HEK293 (cell line): ENCODE data around the gene FAM8A1.

Experiments
- GFI1B ChIP-seq: fragments of 450-650 bp; formaldehyde crosslinking; IDR thresholded peaks from 2 replicates; pipeline ENCODE4 v1.5.1; 2016; ENCODE audit warnings: missing biosample characterization, missing genetic modification characterization
- HOXA7 ChIP-seq: sonication (generic); formaldehyde crosslinking; IDR thresholded peaks from 2 replicates; pipeline ENCODE4 v1.8.1; 2022; ENCODE audit warnings: missing genetic modification reagents, borderline replicate concordance
- HOXC10 ChIP-seq: sonication (generic); formaldehyde crosslinking; IDR thresholded peaks from 2 replicates; pipeline ENCODE4 v1.8.1; 2023; ENCODE audit warnings: mild to moderate bottlenecking, missing genetic modification reagents
- IKZF3 ChIP-seq: fragments of 450-650 bp; IDR thresholded peaks from 2 replicates; pipeline ENCODE4 v1.5.0; 2018; ENCODE audit warnings: missing biosample characterization, mild to moderate bottlenecking, missing genetic modification characterization, moderate library complexity
- KLF8 ChIP-seq: fragments of 450-650 bp; formaldehyde crosslinking; IDR thresholded peaks from 2 replicates; pipeline ENCODE4 v1.5.1; 2016; ENCODE audit warnings: missing biosample characterization, missing genetic modification characterization
- RBAK ChIP-seq: fragments of 450-650 bp; formaldehyde crosslinking; IDR thresholded peaks from 2 replicates; pipeline ENCODE4 v1.5.1; 2016; ENCODE audit warnings: missing biosample characterization, missing genetic modification characterization
- REPIN1 ChIP-seq: fragments of 450-650 bp; formaldehyde crosslinking; IDR thresholded peaks from 2 replicates; pipeline ENCODE4 v1.5.1; 2017; ENCODE audit warnings: missing biosample characterization, missing genetic modification characterization, low read depth
- TRIM28 ChIP-seq: IDR thresholded peaks from 2 replicates; pipeline ENCODE4 v1.6.1; 2011; ENCODE audit warnings: low read length, control low read depth, borderline replicate concordance
- YY1 ChIP-seq: fragments of 450-650 bp; formaldehyde crosslinking; IDR thresholded peaks from 2 replicates; pipeline ENCODE4 v1.5.1; 2018; ENCODE audit warnings: missing biosample characterization, missing genetic modification characterization
- ZBTB20 ChIP-seq: fragments of 450-650 bp; formaldehyde crosslinking; IDR thresholded peaks from 2 replicates; pipeline ENCODE4 v1.5.1; 2016; ENCODE audit warnings: missing biosample characterization, missing genetic modification characterization
- ZEB2 ChIP-seq: fragments of 450-650 bp; formaldehyde crosslinking; IDR thresholded peaks from 2 replicates; pipeline ENCODE4 v1.5.1; 2016; ENCODE audit warnings: missing biosample characterization, missing genetic modification characterization
- ZFP41 ChIP-seq: fragments of 450-650 bp; formaldehyde crosslinking; IDR thresholded peaks from 2 replicates; pipeline ENCODE4 v1.5.1; 2016; ENCODE audit warnings: missing biosample characterization, missing genetic modification characterization, borderline replicate concordance
- ZFP69B ChIP-seq: fragments of 450-650 bp; formaldehyde crosslinking; IDR thresholded peaks from 2 replicates; pipeline ENCODE4 v1.5.1; 2016; ENCODE audit warnings: missing biosample characterization, missing genetic modification characterization
- ZNF112 ChIP-seq: fragments of 450-650 bp; formaldehyde crosslinking; IDR thresholded peaks from 2 replicates; pipeline ENCODE4 v1.5.0; 2017; ENCODE audit warnings: missing biosample characterization, missing genetic modification characterization
- ZNF184 ChIP-seq: fragments of 450-650 bp; IDR thresholded peaks from 2 replicates; pipeline ENCODE4 v1.5.1; 2018; ENCODE audit warnings: missing biosample characterization, mild to moderate bottlenecking, missing genetic modification characterization
- ZNF2 ChIP-seq: fragments of 450-650 bp; formaldehyde crosslinking; IDR thresholded peaks from 2 replicates; pipeline ENCODE4 v1.5.1; 2016; ENCODE audit warnings: missing biosample characterization, missing genetic modification characterization
- ZNF302 ChIP-seq: fragments of 450-650 bp; formaldehyde crosslinking; IDR thresholded peaks from 2 replicates; pipeline ENCODE4 v1.5.1; 2016; ENCODE audit warnings: missing biosample characterization, missing genetic modification characterization, low read depth
- ZNF324 ChIP-seq: fragments of 450-650 bp; formaldehyde crosslinking; IDR thresholded peaks from 2 replicates; pipeline ENCODE4 v1.5.1; 2016; ENCODE audit warnings: missing biosample characterization, missing genetic modification characterization
- ZNF335 ChIP-seq: fragments of 450-650 bp; formaldehyde crosslinking; conservative IDR thresholded peaks from 2 replicates; pipeline ENCODE4 v1.5.1; 2016; ENCODE audit warnings: missing biosample characterization, missing genetic modification characterization
- ZNF404 ChIP-seq: fragments of 450-650 bp; formaldehyde crosslinking; IDR thresholded peaks from 2 replicates; pipeline ENCODE4 v1.5.1; 2017; ENCODE audit warnings: missing biosample characterization, missing genetic modification characterization
- ZNF416 ChIP-seq: fragments of 450-650 bp; formaldehyde crosslinking; IDR thresholded peaks from 2 replicates; pipeline ENCODE4 v1.5.1; 2016; ENCODE audit warnings: missing biosample characterization, missing genetic modification characterization
- ZNF423 ChIP-seq: fragments of 450-650 bp; formaldehyde crosslinking; IDR thresholded peaks from 2 replicates; pipeline ENCODE4 v1.5.1; 2016; ENCODE audit warnings: missing biosample characterization, missing genetic modification characterization
- ZNF585B ChIP-seq: fragments of 450-650 bp; formaldehyde crosslinking; IDR thresholded peaks from 2 replicates; pipeline ENCODE4 v1.5.1; 2016; ENCODE audit warnings: missing biosample characterization, missing genetic modification characterization
- ZNF610 ChIP-seq: fragments of 450-650 bp; formaldehyde crosslinking; IDR thresholded peaks from 2 replicates; pipeline ENCODE4 v1.5.1; 2016; ENCODE audit warnings: missing biosample characterization, missing genetic modification characterization, borderline replicate concordance
- ZNF658 ChIP-seq: fragments of 450-650 bp; formaldehyde crosslinking; IDR thresholded peaks from 2 replicates; pipeline ENCODE4; 2016; ENCODE audit warnings: missing biosample characterization, missing genetic modification characterization
- ZNF701 ChIP-seq: fragments of 450-650 bp; formaldehyde crosslinking; IDR thresholded peaks from 2 replicates; pipeline ENCODE4 v1.5.1; 2016; ENCODE audit warnings: missing biosample characterization, missing genetic modification characterization
- ZNF830 ChIP-seq: fragments of 450-650 bp; IDR thresholded peaks from 2 replicates; pipeline ENCODE4 v1.5.0; 2018; ENCODE audit warnings: missing biosample characterization, missing genetic modification characterization, low read depth, mild to moderate bottlenecking, moderate library complexity
- ZNF843 ChIP-seq: fragments of 450-650 bp; formaldehyde crosslinking; IDR thresholded peaks from 2 replicates; pipeline ENCODE4 v1.5.1; 2016; ENCODE audit warnings: missing biosample characterization, missing genetic modification characterization
- ZSCAN16 ChIP-seq: fragments of 450-650 bp; formaldehyde crosslinking; IDR thresholded peaks from 2 replicates; pipeline ENCODE4 v1.5.1; 2016; ENCODE audit warnings: missing biosample characterization, missing genetic modification characterization
- ZSCAN5A ChIP-seq: fragments of 450-650 bp; formaldehyde crosslinking; IDR thresholded peaks from 2 replicates; pipeline ENCODE4 v1.5.1; 2016; ENCODE audit warnings: missing biosample characterization, missing genetic modification characterization
- TF ChIP-seq, protein P1 (sequence below): fragments of 450-650 bp; formaldehyde crosslinking; IDR thresholded peaks from 2 replicates; pipeline ENCODE4 v1.5.1; 2016; ENCODE audit warnings: missing biosample characterization, missing genetic modification characterization
- TF ChIP-seq, protein P2 (sequence below): fragments of 450-650 bp; formaldehyde crosslinking; IDR thresholded peaks from 2 replicates; pipeline ENCODE4 v1.5.1; 2016; ENCODE audit warnings: missing biosample characterization, missing genetic modification characterization
- TF ChIP-seq, protein P3 (sequence below): fragments of 450-650 bp; formaldehyde crosslinking; IDR thresholded peaks from 2 replicates; pipeline ENCODE4 v1.5.1; 2016; ENCODE audit warnings: missing biosample characterization, missing genetic modification characterization, borderline replicate concordance
- TF ChIP-seq, protein P4 (sequence below): fragments of 450-650 bp; formaldehyde crosslinking; IDR thresholded peaks from 2 replicates; pipeline ENCODE4 v1.5.1; 2016; ENCODE audit warnings: missing biosample characterization, missing genetic modification characterization

FAM8A1 gene

GRCh38 chr6:17565399-17565798 is 34.7 kb upstream of the FAM8A1 start (continued):
- TF ChIP-seq ZNF701 (tag by site-specific recombination) (no peak), ZSCAN16 (no peak), IKZF3 (tag by site-specific recombination) (no peak), KLF8 (tag by site-specific recombination) (no peak), TRIM28 (peak; percentile 91; the same call in 1 of the 2 replicates), ZNF324 (no peak), ZNF830 (tag by site-specific recombination) (no peak), ZNF2 (tag by site-specific recombination) (no peak), ZNF658 (tag by site-specific recombination) (no peak), ZFP41 (tag by site-specific recombination) (no peak), ZSCAN5A (tag by site-specific recombination) (0 out of 2 replicates have a peak, but pooled peaks have one; percentile 47), ZBTB20 (tag by site-specific recombination) (no peak), REPIN1 (tag by site-specific recombination) (no peak), ZNF843 (tag by site-specific recombination) (no peak), ZNF112 (no peak), GFI1B (tag by site-specific recombination) (no peak), ZNF184 (tag by site-specific recombination) (peak; percentile 46; the same call in 1 of the 2 replicates), HOXA7 (CRISPR knock-in tag) (no peak), ZNF335 (tag by site-specific recombination) (no peak), ZNF610 (0 out of 2 replicates have a peak, but pooled peaks have one; percentile 53), ZEB2 (tag by site-specific recombination) (no peak), RBAK (tag by site-specific recombination) (no peak), ZNF302 (tag by site-specific recombination) (no peak), ZNF416 (tag by site-specific recombination) (no peak), ZNF423 (tag by site-specific recombination) (no peak), ZFP69B (tag by site-specific recombination) (no peak), YY1 (tag by site-specific recombination) (no peak), ZNF585B (no peak), ZNF404 (tag by site-specific recombination) (no peak), HOXC10 (CRISPR knock-in tag) (no peak)
- TF ChIP-seq, protein P1, sequence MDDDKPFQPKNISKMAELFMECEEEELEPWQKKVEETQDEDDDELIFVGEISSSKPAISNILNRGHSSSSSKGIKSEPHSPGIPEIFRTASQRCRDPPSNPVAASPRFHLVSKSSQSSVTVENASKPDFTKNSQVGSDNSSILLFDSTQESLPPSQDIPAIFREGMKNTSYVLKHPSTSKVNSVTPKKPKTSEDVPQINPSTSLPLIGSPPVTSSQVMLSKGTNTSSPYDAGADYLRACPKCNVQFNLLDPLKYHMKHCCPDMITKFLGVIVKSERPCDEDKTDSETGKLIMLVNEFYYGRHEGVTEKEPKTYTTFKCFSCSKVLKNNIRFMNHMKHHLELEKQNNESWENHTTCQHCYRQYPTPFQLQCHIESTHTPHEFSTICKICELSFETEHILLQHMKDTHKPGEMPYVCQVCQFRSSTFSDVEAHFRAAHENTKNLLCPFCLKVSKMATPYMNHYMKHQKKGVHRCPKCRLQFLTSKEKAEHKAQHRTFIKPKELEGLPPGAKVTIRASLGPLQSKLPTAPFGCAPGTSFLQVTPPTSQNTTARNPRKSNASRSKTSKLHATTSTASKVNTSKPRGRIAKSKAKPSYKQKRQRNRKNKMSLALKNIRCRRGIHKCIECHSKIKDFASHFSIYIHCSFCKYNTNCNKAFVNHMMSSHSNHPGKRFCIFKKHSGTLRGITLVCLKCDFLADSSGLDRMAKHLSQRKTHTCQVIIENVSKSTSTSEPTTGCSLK (tag by site-specific recombination), result no peak
- TF ChIP-seq, protein P2, sequence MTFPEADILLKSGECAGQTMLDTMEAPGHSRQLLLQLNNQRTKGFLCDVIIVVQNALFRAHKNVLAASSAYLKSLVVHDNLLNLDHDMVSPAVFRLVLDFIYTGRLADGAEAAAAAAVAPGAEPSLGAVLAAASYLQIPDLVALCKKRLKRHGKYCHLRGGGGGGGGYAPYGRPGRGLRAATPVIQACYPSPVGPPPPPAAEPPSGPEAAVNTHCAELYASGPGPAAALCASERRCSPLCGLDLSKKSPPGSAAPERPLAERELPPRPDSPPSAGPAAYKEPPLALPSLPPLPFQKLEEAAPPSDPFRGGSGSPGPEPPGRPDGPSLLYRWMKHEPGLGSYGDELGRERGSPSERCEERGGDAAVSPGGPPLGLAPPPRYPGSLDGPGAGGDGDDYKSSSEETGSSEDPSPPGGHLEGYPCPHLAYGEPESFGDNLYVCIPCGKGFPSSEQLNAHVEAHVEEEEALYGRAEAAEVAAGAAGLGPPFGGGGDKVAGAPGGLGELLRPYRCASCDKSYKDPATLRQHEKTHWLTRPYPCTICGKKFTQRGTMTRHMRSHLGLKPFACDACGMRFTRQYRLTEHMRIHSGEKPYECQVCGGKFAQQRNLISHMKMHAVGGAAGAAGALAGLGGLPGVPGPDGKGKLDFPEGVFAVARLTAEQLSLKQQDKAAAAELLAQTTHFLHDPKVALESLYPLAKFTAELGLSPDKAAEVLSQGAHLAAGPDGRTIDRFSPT (tag by site-specific recombination), result no peak
- TF ChIP-seq, protein P3, sequence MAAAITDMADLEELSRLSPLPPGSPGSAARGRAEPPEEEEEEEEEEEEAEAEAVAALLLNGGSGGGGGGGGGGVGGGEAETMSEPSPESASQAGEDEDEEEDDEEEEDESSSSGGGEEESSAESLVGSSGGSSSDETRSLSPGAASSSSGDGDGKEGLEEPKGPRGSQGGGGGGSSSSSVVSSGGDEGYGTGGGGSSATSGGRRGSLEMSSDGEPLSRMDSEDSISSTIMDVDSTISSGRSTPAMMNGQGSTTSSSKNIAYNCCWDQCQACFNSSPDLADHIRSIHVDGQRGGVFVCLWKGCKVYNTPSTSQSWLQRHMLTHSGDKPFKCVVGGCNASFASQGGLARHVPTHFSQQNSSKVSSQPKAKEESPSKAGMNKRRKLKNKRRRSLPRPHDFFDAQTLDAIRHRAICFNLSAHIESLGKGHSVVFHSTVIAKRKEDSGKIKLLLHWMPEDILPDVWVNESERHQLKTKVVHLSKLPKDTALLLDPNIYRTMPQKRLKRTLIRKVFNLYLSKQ (tag by site-specific recombination), result no peak
- TF ChIP-seq, protein P4, sequence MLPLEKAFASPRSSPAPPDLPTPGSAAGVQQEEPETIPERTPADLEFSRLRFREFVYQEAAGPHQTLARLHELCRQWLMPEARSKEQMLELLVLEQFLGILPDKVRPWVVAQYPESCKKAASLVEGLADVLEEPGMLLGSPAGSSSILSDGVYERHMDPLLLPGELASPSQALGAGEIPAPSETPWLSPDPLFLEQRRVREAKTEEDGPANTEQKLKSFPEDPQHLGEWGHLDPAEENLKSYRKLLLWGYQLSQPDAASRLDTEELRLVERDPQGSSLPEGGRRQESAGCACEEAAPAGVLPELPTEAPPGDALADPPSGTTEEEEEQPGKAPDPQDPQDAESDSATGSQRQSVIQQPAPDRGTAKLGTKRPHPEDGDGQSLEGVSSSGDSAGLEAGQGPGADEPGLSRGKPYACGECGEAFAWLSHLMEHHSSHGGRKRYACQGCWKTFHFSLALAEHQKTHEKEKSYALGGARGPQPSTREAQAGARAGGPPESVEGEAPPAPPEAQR (tag by site-specific recombination), result no peak
